Mesenchymal stem cell (in vitro differentiated cells and primary cell): ENCODE measurements around the gene HERC3.

ENCODE experiments used
- DNase-seq: peaks from one replicate; pipeline ENCODE4 v3.0.0-alpha.2; 2013
- H2AFZ ChIP-seq: one replicate; pipeline ENCODE4 v1.6.1; 2013; ENCODE audit warnings: low read depth, mild to moderate bottlenecking, control low read depth, inconsistent platforms, low read length, moderate library complexity
- H2AK5ac ChIP-seq: 2 replicates; pipeline ENCODE4 v1.6.1; 2013; ENCODE audit warnings: low read length, moderate library complexity, mild to moderate bottlenecking, inconsistent platforms; ENCODE audit not compliant: severe bottlenecking
- H2BK120ac ChIP-seq: one replicate; pipeline ENCODE4 v1.6.1; 2013; ENCODE audit warnings: low read depth, mild to moderate bottlenecking, inconsistent platforms, low read length, moderate library complexity
- H2BK12ac ChIP-seq, 2 experiments: one replicate each; pipeline ENCODE4 v1.6.1; 2013; ENCODE audit warnings: inconsistent platforms in 2 of 2, low read length in 2 of 2, mild to moderate bottlenecking in 2 of 2, moderate library complexity in 2 of 2, control low read depth in 1 of 2
- H2BK15ac ChIP-seq: one replicate; pipeline ENCODE4 v1.6.1; 2013; ENCODE audit warnings: mild to moderate bottlenecking, low read depth, inconsistent platforms; ENCODE audit not compliant: poor library complexity, severe bottlenecking
- H2BK5ac ChIP-seq: 2 replicates; pipeline ENCODE4 v1.6.1; 2013; ENCODE audit warnings: low read depth, mild to moderate bottlenecking, low read length, control low read depth, inconsistent platforms; ENCODE audit not compliant: poor library complexity, severe bottlenecking
- H3K14ac ChIP-seq, 2 experiments: one replicate each; pipeline ENCODE4 v1.6.1; 2013; ENCODE audit warnings: inconsistent platforms in 2 of 2, low read length in 2 of 2, control low read depth in 1 of 2, mild to moderate bottlenecking in 1 of 2, moderate library complexity in 1 of 2
- H3K18ac ChIP-seq, 2 experiments: one replicate each; pipeline ENCODE4 v1.6.1; 2013; ENCODE audit warnings: inconsistent platforms in 2 of 2, low read length in 2 of 2, control low read depth in 1 of 2, low read depth in 1 of 2, mild to moderate bottlenecking in 1 of 2
- H3K23ac ChIP-seq, 2 experiments: one replicate each; pipeline ENCODE4 v1.6.1; 2013; ENCODE audit warnings: inconsistent platforms in 2 of 2, low read length in 2 of 2, mild to moderate bottlenecking in 2 of 2, moderate library complexity in 2 of 2, control low read depth in 1 of 2
- H3K27ac ChIP-seq: 2 replicates; pipeline ENCODE4 v1.5.1; 2013; ENCODE audit warnings: mild to moderate bottlenecking, moderate library complexity, low read length, control low read depth, inconsistent platforms; ENCODE audit not compliant: poor library complexity, severe bottlenecking
- H3K27me3 ChIP-seq, 2 experiments: 2 replicates each; pipeline versions ENCODE4 v1.6.1 to v1.7.0; 2013; ENCODE audit warnings: low read length in 2 of 2, mild to moderate bottlenecking in 2 of 2, moderate library complexity in 2 of 2, control low read depth in 1 of 2, inconsistent platforms in 1 of 2; ENCODE audit not compliant: control insufficient read depth in 1 of 2, insufficient read depth in 1 of 2
- H3K36me3 ChIP-seq, 2 experiments: 2 replicates each; pipeline versions ENCODE4 v1.6.1 to v1.7.0; 2013; ENCODE audit warnings: low read length in 2 of 2, control low read depth in 1 of 2, inconsistent platforms in 1 of 2, low read depth in 1 of 2, mild to moderate bottlenecking in 1 of 2; ENCODE audit not compliant: insufficient read depth in 2 of 2, control insufficient read depth in 1 of 2
- H3K4ac ChIP-seq, 2 experiments: one replicate each; pipeline ENCODE4 v1.6.1; 2013; ENCODE audit warnings: inconsistent platforms in 2 of 2, low read length in 2 of 2, mild to moderate bottlenecking in 2 of 2, moderate library complexity in 2 of 2, control low read depth in 1 of 2, low read depth in 1 of 2
- H3K4me1 ChIP-seq: 2 replicates; pipeline ENCODE4 v1.6.1; 2013; ENCODE audit warnings: low read depth, low read length, control low read depth; ENCODE audit not compliant: control insufficient read depth, insufficient read depth
- H3K4me2 ChIP-seq: 2 replicates; pipeline ENCODE4 v1.6.1; 2013; ENCODE audit warnings: low read length, mild to moderate bottlenecking, inconsistent platforms; ENCODE audit not compliant: poor library complexity, severe bottlenecking
- H3K4me3 ChIP-seq, 2 experiments: 2 replicates each; pipeline versions ENCODE4 v1.5.1 to v1.7.0; 2013; ENCODE audit warnings: low read length in 2 of 2, mild to moderate bottlenecking in 2 of 2, control low read depth in 1 of 2, low read depth in 1 of 2; ENCODE audit not compliant: insufficient read depth in 1 of 2
- H3K79me1 ChIP-seq: replicated peaks from 2 replicates; pipeline ENCODE4 v1.6.1; 2013; ENCODE audit warnings: mild to moderate bottlenecking, control low read depth, low read length, inconsistent platforms; ENCODE audit not compliant: poor library complexity, severe bottlenecking
- H3K9ac ChIP-seq: 2 replicates; pipeline ENCODE4 v1.7.0; 2013; ENCODE audit warnings: mild to moderate bottlenecking, low read length, moderate library complexity
- H3K9me3 ChIP-seq: 2 replicates; pipeline ENCODE4 v1.7.0; 2013; ENCODE audit warnings: mild to moderate bottlenecking, low read length; ENCODE audit not compliant: control insufficient read depth
- H4K8ac ChIP-seq: one replicate; pipeline ENCODE4 v1.6.1; 2013; ENCODE audit warnings: inconsistent platforms, mild to moderate bottlenecking, low read length, moderate library complexity
- H4K91ac ChIP-seq: one replicate; pipeline ENCODE4 v1.6.1; 2013; ENCODE audit warnings: mild to moderate bottlenecking, low read length, inconsistent platforms
- WGBS: methylation state at CpG from one replicate; pipeline ENCODE4 v1.1.7; 2013; ENCODE audit warnings: mixed read lengths; 5-methylcytosine and 5-hydroxymethylcytosine counted together

Gene HERC3

DNA sequence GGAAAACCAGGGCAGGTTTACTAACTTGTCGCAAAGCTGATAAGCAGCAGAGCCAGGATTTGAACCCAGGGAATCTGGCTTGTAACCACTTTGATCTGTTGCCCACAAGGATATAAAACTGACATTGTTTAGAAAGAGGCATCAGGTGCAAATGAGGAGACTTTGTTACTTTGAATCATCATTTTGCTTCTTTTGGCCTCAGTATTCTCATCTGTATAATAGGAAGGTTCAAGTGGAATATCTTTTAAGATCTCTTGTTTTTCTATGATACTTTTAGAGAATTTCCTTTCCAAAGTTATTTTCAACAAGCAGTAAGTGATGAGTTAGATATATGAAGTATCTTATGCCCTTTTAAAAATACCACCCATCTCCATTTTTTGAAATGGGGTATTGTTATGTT, 163.2 kb downstream of the HERC3 start:
- H3K18ac ChIP-seq, result no peak overlapping the region
- no peaks in the 10 kb centered on the region for H3K27me3 ChIP-seq
- H3K36me3 ChIP-seq, result peaks cover under 1 to 17% of the 10 kb centered on the region in 2 experiments
- no peak overlapping the region for H4K91ac ChIP-seq
- WGBS, result 100% methylated on average over 1 of the region's 1 CpG
- no peak overlapping the region for H3K4me2 ChIP-seq
- peaks cover 6% of the 10 kb centered on the region for H3K4me1 ChIP-seq
- no peak for DNase-seq
- no peak overlapping the region for H2AFZ ChIP-seq
- H3K27ac ChIP-seq, result no peak overlapping the region
- no peak overlapping the region for H2BK120ac ChIP-seq
- no peak overlapping the region for H3K14ac ChIP-seq
- H3K79me1 ChIP-seq, result no peaks in the 10 kb centered on the region
- no peaks in the 10 kb centered on the region for H3K9me3 ChIP-seq
- no peak overlapping the region for H2AK5ac ChIP-seq
- H2BK5ac ChIP-seq, result no peak overlapping the region
- H2BK12ac ChIP-seq, result no peak overlapping the region
- no peak overlapping the region for H3K9ac ChIP-seq
- no peak overlapping the region for H4K8ac ChIP-seq
- no peak overlapping the region for H2BK15ac ChIP-seq
- H3K4ac ChIP-seq, result no peak overlapping the region
- no peak overlapping the region for H3K23ac ChIP-seq
- no peak overlapping the region for H3K4me3 ChIP-seq

GRCh38 chr4:88756149-88756548, 163.9 kb downstream of the HERC3 start:
- Histone ChIP-seq H3K4me1 (peaks cover 6% of the 10 kb centered on the region), H3K14ac (no peak overlapping the region), H2BK5ac (no peak overlapping the region)

DNA sequence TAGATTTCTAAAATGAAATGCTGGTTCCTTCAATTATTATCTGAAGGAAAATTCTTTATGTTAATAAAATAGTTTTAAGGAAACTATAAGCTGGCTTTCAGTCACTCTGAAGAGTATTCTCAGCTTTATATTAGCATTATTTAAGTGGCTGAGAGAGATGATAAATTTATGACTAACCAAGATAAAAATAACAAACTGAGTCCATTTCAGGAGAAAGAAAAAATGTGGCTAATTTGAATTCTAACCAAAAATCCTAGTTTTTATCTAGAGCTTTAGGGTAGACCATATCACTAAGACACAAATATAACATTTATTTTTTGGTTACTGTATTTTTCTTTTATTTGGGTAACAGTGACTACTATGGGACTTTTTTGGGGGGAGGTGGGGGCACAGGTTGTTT, 164.8 kb downstream of the HERC3 start:
- Histone ChIP-seq H3K79me1 (no peaks in the 10 kb centered on the region), H3K9ac (no peak overlapping the region), H2BK120ac (no peak overlapping the region), H3K9me3 (no peaks in the 10 kb centered on the region), H3K18ac (no peak overlapping the region), H3K27me3 (no peaks in the 10 kb centered on the region), H3K14ac (no peak overlapping the region), H3K36me3 (peaks cover 0 to 11% of the 10 kb centered on the region in 2 experiments), H2BK12ac (no peak overlapping the region), H2BK5ac (no peak overlapping the region), H4K91ac (no peak overlapping the region), H3K27ac (no peak overlapping the region), H2BK15ac (no peak overlapping the region), H3K4me3 (no peak overlapping the region), H3K4ac (no peak overlapping the region), H3K4me1 (peaks cover 6% of the 10 kb centered on the region), H3K23ac (no peak overlapping the region), H4K8ac (no peak overlapping the region), H2AFZ (no peak overlapping the region), H3K4me2 (no peak overlapping the region), H2AK5ac (no peak overlapping the region)
- DNase-seq, result no peak

More at GRCh38 chr4:88756149-88756548, 163.9 kb downstream of the HERC3 start:
- Histone ChIP-seq H3K27me3 (no peaks in the 10 kb centered on the region), H3K4ac (no peak overlapping the region), H3K23ac (no peak overlapping the region), H2BK120ac (no peak overlapping the region), H2BK15ac (no peak overlapping the region), H2AK5ac (no peak overlapping the region), H3K4me3 (no peak overlapping the region), H3K36me3 (peaks cover 0 to 13% of the 10 kb centered on the region in 2 experiments), H3K18ac (no peak overlapping the region), H3K79me1 (no peaks in the 10 kb centered on the region), H2BK12ac (no peak overlapping the region), H3K9me3 (no peaks in the 10 kb centered on the region), H4K8ac (no peak overlapping the region), H4K91ac (no peak overlapping the region), H3K4me2 (no peak overlapping the region), H3K9ac (no peak overlapping the region), H3K27ac (no peak overlapping the region), H2AFZ (no peak overlapping the region)
- DNase-seq, result no peak
- WGBS, result over 99% methylated on average over 5 of the region's 5 CpGs

DNA sequence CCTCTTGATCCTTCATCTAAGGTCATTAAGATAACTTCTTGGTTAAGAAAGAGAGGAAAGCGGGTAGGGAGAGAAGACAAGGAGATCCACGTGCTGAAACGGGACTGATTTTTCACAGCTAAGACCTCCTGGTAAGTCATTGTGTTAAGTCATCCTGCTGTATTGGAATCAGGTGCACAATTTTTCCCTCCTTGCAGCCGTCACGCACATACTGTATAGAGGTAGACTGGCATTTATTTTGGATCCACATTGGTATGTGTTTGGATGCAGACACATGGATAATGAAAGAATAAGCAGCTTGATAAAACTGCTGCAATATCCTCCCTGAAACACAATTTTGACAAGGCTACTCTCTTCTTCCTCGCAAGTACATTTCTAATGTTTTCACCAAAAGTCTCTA, 165.5 kb downstream of the HERC3 start:
- Histone ChIP-seq H4K8ac (no peak overlapping the region), H3K14ac (no peak overlapping the region)

More for the DNA sequence above, 165.5 kb downstream of the HERC3 start:
- Histone ChIP-seq H3K9ac (no peak overlapping the region), H3K9me3 (no peaks in the 10 kb centered on the region), H3K4me3 (no peak overlapping the region), H4K91ac (no peak overlapping the region), H2BK12ac (no peak overlapping the region), H3K79me1 (no peaks in the 10 kb centered on the region), H3K23ac (no peak overlapping the region), H2BK5ac (no peak overlapping the region), H2BK120ac (no peak overlapping the region), H3K4ac (no peak overlapping the region), H3K36me3 (peaks cover 0 to 11% of the 10 kb centered on the region in 2 experiments), H3K18ac (no peak overlapping the region), H2AK5ac (no peak overlapping the region), H3K27ac (no peak overlapping the region), H3K27me3 (no peaks in the 10 kb centered on the region), H2AFZ (no peak overlapping the region), H2BK15ac (no peak overlapping the region), H3K4me1 (peaks cover 6% of the 10 kb centered on the region), H3K4me2 (no peak overlapping the region)
- no peak for DNase-seq
- WGBS, result 95% methylated on average over 3 of the region's 6 CpGs
